GM12873 (cell line): Measurements from ENCODE around the gene SLC6A8.

Experiments
- TF ChIP-seq, protein P1 (sequence below): IDR thresholded peaks from 2 replicates; pipeline ENCODE4 v1.5.1; 2012; ENCODE audit warnings: low read depth, mild to moderate bottlenecking, moderate library complexity, low read length, control low read depth; ENCODE audit not compliant: insufficient read depth; ENCODE audit errors: missing control alignments

SLC6A8 gene

DNA sequence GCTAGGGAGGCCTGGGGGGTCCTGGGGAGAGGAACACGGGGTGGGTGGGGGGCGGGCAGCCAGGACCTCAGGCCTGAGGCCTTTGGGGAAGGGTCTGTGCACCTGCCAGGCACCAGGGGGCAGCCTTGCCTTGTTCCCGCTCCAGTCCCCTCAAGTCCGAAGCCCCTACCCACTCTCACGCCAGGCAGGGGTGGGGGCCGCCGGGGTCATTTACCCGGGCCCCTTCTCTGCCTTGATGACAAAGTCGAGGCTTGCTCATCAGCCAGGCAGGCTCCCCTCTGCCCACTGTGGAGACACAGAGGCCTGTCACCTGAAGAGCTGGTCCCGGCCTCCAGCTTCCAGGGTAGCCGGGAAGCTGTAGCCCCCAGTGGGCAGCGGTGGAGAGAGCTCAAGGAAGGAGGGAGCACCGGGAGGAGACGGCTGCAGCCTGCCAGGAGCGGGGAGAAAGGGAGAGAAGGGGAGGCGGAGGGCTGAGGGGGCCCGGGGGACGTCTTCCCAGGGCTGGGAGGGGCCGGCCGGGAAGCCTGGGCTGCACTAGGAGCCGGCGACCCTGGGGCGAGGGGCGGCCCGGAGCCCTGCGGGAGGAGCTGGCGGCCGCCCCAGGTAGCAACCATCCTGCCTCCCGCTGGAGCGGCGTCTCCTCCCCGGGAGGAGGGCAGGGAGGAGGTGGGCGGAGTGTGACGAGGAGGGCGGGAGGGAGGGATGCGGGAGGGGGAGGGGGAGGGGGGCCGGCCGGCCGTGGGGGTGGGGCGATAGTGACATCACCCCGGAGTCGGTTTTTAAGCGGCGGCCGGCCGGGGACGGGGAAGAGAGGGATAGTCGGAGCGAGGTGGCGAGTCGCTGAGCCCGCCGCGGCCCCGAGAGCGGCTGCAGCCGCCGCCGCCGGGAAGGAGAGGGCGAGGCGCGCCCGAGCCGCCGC, at the start of gene SLC6A8:
Gene SLC6A8, plus strand, starts transcription at position 806 of the 919 bp plus-strand sequence. CDS start 649 bp downstream, outside the sequence.
- TF ChIP-seq, protein P1, sequence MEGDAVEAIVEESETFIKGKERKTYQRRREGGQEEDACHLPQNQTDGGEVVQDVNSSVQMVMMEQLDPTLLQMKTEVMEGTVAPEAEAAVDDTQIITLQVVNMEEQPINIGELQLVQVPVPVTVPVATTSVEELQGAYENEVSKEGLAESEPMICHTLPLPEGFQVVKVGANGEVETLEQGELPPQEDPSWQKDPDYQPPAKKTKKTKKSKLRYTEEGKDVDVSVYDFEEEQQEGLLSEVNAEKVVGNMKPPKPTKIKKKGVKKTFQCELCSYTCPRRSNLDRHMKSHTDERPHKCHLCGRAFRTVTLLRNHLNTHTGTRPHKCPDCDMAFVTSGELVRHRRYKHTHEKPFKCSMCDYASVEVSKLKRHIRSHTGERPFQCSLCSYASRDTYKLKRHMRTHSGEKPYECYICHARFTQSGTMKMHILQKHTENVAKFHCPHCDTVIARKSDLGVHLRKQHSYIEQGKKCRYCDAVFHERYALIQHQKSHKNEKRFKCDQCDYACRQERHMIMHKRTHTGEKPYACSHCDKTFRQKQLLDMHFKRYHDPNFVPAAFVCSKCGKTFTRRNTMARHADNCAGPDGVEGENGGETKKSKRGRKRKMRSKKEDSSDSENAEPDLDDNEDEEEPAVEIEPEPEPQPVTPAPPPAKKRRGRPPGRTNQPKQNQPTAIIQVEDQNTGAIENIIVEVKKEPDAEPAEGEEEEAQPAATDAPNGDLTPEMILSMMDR = peak; percentile 45

DNA sequence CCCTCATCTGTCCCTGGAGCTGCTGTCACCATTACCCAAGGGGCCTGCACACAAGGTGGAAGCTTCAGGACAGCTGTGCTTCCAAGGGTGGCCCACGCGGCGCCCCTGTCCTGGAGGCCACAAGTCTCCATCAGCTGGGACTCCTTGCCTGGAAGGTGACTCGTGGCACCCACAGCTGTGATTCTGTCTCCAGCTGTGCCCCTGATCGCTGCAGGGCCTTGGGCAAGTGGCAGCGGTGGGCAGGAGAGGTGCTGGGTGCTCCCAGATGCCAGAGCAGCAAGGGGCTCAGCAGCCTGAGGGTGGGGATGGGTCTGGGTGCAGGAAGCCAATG, 49.7 kb upstream of the SLC6A8 start:
- TF ChIP-seq, protein P1 = no peak

DNA sequence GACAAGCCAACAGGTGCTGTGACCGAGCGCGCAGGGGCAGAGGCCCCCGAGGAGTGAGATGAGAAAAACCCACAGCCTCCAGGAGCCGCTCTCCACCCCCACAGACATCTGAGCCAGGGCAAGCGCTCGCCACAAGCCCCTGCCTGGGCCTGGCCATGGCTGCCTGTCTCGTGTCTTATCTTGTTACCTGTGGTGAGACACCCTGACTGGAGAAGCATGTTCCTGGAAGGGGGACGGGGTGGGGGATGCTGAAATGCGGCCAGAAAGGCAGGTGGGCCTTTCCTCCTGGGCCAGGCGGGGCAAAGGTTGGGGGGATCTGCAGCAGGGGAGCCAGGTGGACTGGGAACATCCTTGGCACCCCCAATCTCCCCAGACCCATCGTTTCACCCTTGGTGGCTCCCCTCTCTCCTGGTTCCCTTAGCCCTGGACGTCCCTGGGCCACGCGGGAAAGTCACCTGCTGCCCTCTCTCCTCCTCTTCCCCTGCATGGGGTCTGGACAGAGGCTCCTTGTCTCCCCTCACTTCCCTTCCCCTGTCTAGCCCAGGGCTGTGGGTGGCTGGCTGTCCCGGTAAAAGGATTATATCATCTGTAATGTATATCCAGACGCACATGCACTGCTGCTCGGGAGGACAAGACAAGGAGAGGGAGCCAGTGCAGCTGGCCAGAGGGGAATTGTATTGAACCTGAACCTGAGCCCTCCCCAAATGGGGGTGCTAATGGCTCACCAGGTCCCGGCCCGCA, 49.1 kb upstream of the SLC6A8 start:
- TF ChIP-seq, protein P1 = no peak

DNA sequence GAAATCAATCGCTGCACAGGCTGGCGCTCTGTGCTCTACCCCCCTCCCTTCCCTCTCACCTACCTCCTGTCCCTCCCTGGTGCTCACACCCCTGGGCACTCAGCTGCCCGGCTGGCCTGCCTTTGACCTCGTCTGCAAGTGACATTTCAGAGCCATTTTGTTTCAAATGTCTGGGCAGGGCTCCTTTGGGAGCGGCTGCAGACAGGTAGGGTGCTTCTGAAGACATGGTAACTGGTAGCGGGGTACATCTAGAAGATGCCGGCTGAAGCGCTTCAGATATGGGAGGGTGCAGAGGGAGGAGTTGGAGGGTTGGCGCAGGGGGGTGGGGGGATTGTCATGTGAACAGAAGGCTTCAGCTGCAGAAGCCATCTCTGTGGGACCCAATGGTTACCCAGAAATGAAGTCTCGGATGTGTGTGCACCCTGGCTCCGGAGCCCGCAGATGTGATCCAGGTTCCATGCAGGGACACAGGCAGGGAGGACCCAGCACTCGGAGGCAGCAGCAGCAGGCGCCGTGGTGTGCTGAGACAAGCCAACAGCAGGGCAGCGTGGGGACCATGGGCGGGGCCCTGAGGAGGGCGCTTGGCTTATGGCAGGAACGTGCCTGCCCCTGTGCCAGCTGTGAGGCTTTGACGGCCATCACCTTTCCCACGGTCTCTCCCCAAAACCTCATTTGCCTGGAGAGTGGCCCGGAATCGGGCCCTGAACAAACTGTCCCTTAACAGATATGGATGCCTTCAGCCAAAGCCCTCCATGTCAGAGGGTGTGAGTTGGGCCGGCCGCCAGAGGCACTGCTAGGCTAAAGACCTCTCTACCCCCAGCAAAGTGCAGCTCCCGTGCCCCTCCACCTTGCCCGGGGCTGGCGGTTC, 48.3 kb upstream of the SLC6A8 start:
- TF ChIP-seq, protein P1 = no peak

DNA sequence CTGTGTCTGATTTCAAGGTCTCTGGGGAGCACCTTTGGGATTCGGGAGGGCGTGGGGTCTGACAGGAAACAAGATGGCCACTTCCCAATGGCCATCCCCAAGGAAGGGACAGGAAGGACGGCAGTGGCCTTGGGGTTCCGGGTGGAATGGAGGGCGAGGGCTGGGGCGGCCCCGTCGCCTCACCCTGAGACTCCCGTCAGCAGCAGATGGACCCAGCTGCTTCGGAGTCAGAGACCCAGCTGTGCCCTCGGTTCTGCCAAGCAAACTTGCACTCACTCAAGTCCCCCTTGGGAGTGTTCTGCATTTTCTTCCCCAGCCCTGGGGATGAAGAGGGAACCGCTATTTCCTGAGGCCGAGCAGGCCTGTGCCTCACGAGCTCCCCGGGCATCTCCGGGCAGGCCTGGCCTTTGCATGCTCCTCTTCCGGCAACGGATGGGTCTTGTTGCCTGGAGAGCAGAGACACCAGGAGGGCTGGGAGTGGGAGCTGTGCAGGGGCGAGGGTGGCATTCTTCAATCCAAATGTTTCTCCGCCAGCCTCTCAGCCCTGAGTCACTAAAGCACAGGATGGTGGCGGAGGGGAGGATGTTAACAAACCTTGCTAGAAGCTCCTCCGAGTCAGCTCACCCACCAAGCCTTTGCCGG, 47.6 kb upstream of the SLC6A8 start:
- TF ChIP-seq, protein P1 = no peak

DNA sequence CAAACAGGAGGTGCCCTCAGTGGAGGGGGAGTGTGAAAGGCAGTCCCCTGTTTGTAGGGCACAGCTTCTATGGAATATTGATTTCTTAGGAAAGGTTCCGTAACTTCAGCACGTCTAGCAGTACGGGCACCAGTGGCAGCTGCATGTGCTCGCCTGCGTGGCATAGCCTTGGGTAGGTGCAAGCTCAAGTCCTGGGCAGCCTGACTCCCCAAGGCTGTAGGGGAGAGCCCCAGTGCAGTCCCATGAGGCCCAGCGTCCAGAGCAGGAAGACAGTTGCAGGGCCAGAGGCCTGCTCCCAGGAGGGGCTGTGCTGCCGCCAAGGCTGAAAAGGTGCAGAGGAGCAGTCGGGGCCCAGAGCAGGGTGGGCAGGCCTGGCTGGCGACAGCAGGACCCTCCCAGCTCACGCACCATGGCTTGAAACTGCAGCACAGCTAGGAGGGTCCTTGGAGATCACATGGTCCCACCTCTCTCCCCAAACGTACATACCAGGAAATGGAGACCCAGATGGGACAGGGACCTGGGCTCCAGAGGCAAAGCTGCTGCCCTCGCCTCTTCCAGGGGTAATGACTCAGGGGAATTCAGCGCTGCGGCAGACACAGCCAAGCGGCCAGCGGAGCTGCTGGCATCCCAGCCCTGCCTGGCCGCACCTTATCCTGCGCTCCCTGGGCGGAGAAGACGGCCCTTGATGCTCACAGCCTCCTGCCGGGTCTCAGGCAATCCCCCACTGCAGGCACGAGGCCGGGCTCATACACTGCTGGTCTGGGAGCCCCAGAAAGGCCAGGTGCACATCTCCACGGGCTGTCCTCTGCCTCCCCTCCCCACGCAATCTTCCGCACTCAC, 46.8 kb upstream of the SLC6A8 start:
- TF ChIP-seq, protein P1 = no peak
